ENCODE data around the gene FADS1. TPM values are rescaled to one million over a fixed set of nuclear protein-coding genes. Genes with fewer than 3 reads are reported as not detected.
A peak's percentile ranks its signal among the peaks of the same experiment; 100 is the strongest.

Gene FADS1
- total RNA-seq, 2 experiments from 2014 or later = not detected

GRCh38 chr11:61761440-61762222 lies 55.2 kb downstream of the FADS1 start:
- no peaks in the 10 kb centered on the region for H3K79me2 ChIP-seq (ENCODE audit: insufficient read depth, low read depth, low read length)
- DNase-seq (ENCODE audit: low spot score) = no peak
- ChIA-PET POLR2A (no interaction called here), CTCF (ENCODE audit: unreplicated experiment) (no interaction called here)
- no peak overlapping the region for H3K4me2 ChIP-seq (ENCODE audit: low read length)
- H2AFZ ChIP-seq (ENCODE audit: low read length) = no peak overlapping the region
- no TSS peak for BruUV-seq (replicated peaks)
- no peak overlapping the region for H3K27ac ChIP-seq (ENCODE audit: low read depth, low read length, poor library complexity, severe bottlenecking)
- H3K4me3 ChIP-seq (ENCODE audit: low read depth, low read length, poor library complexity, severe bottlenecking) = no peak overlapping the region
- intact Hi-C loops (cut with micrococcal nuclease; ENCODE audit: unreplicated experiment) = no loop called here
- peaks cover 5% of the 10 kb centered on the region for H3K4me1 ChIP-seq (ENCODE audit: insufficient read depth, low read length, poor library complexity, severe bottlenecking)
- no peaks in the 10 kb centered on the region for H3K9me3 ChIP-seq (ENCODE audit: low read length)
- no peaks in the 10 kb centered on the region for H3K36me3 ChIP-seq (ENCODE audit: insufficient read depth, low read length)
- H4K20me1 ChIP-seq (ENCODE audit: insufficient read depth, low read length) = no peaks in the 10 kb centered on the region
- H3K9me2 ChIP-seq (ENCODE audit: insufficient read depth, low read length) = no peaks in the 10 kb centered on the region
- TF ChIP-seq EZH2phosphoT487 (IDR thresholded peaks at IDR 0.05; ENCODE audit: borderline replicate concordance, low read depth, low read length) (no peak), CTCF (conservative IDR thresholded peaks at IDR 0.05; ENCODE audit: low read length) (no peak)

DNA sequence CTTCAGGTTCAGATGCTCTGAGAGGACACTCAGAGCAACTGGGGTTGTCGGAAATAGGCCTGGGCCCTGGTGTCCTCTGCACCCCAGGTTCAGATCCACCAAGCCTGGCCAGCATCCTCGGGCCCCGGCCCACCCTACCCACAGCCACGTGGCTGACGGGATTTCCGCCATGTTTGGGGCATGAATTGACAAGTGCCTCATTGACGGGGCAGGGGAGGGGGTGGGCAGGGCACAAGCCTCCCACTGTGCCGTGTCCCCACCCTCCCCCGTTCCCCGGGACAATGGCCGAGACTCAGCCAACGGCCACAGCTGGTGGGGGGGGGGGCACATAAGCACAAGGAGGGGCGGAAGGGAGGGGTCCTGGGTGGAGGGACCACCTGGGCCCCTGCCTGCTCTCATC lies 55.9 kb downstream of the FADS1 start:
- Histone ChIP-seq H3K27ac (ENCODE audit: low read depth, low read length, poor library complexity, severe bottlenecking) (no peak overlapping the region), H2AFZ (ENCODE audit: low read length) (no peak overlapping the region), H3K9me3 (ENCODE audit: low read length) (no peaks in the 10 kb centered on the region), H3K4me3 (ENCODE audit: low read depth, low read length, poor library complexity, severe bottlenecking) (no peak overlapping the region), H3K9me2 (ENCODE audit: insufficient read depth, low read length) (no peaks in the 10 kb centered on the region), H3K4me2 (ENCODE audit: low read length) (no peak overlapping the region), H3K4me1 (ENCODE audit: insufficient read depth, low read length, poor library complexity, severe bottlenecking) (peaks cover 10% of the 10 kb centered on the region), H3K36me3 (ENCODE audit: insufficient read depth, low read length) (no peaks in the 10 kb centered on the region), H3K79me2 (ENCODE audit: insufficient read depth, low read depth, low read length) (no peaks in the 10 kb centered on the region), H4K20me1 (ENCODE audit: insufficient read depth, low read length) (no peaks in the 10 kb centered on the region)
- ChIA-PET POLR2A (no interaction called here), CTCF (ENCODE audit: unreplicated experiment) (interaction anchor here (0.6 kb wide), 1 partner anchor 355 kb away, joined by 3 read pairs; no protein-coding TSS in a partner anchor)
- TF ChIP-seq CTCF (conservative IDR thresholded peaks at IDR 0.05; ENCODE audit: low read length) = no peak
- TF ChIP-seq EZH2phosphoT487 (IDR thresholded peaks at IDR 0.05; ENCODE audit: borderline replicate concordance, low read depth, low read length) = no peak
- intact Hi-C loops (cut with micrococcal nuclease; ENCODE audit: unreplicated experiment) = no loop called here
- no TSS peak for BruUV-seq (replicated peaks)
- no peak for DNase-seq (ENCODE audit: low spot score)

- CTCF ChIA-PET (ENCODE audit: unreplicated experiment) = no interaction called here
Measured at GRCh38 chr11:61757213-61757862, 59.5 kb downstream of the FADS1 start.

More at GRCh38 chr11:61757213-61757862, 59.5 kb downstream of the FADS1 start:
- Histone ChIP-seq H4K20me1 (ENCODE audit: insufficient read depth, low read length) (no peaks in the 10 kb centered on the region), H3K4me2 (ENCODE audit: low read length) (0 out of 2 replicates have a peak overlapping the region, but pooled peaks have one; percentile 10), H3K4me1 (ENCODE audit: insufficient read depth, low read length, poor library complexity, severe bottlenecking) (peaks cover 10% of the 10 kb centered on the region), H3K27ac (ENCODE audit: low read depth, low read length, poor library complexity, severe bottlenecking) (no peak overlapping the region), H3K4me3 (ENCODE audit: low read depth, low read length, poor library complexity, severe bottlenecking) (no peak overlapping the region), H2AFZ (ENCODE audit: low read length) (0 out of 2 replicates have a peak overlapping the region, but pooled peaks have one; percentile 4), H3K36me3 (ENCODE audit: insufficient read depth, low read length) (no peaks in the 10 kb centered on the region), H3K79me2 (ENCODE audit: insufficient read depth, low read depth, low read length) (no peaks in the 10 kb centered on the region), H3K9me3 (ENCODE audit: low read length) (no peaks in the 10 kb centered on the region), H3K9me2 (ENCODE audit: insufficient read depth, low read length) (no peaks in the 10 kb centered on the region)
- TF ChIP-seq EZH2phosphoT487 (IDR thresholded peaks at IDR 0.05; ENCODE audit: borderline replicate concordance, low read depth, low read length) (no peak), CTCF (conservative IDR thresholded peaks at IDR 0.05; ENCODE audit: low read length) (no peak)
- DNase-seq (ENCODE audit: low spot score) = no peak
- intact Hi-C loops (cut with micrococcal nuclease; ENCODE audit: unreplicated experiment) = no loop called here
- POLR2A ChIA-PET = no interaction called here
- BruUV-seq (replicated peaks) = no TSS peak

Data from OCI-LY7 (cell line).